Measurements from ENCODE around the gene BAD.

BAD gene

GRCh38 chr11:64290352-64291261 is 6.1 kb upstream of the BAD start:
- DNase-seq (ENCODE audit: low spot score): no peak
- in situ Hi-C loops (cut with MboI; ENCODE audit: low sequenced_read_pairs, unreplicated experiment): loop anchor here (25.0 kb wide), 1 partner anchor 303 kb away; the partner anchor contains the start of gene OTUB1
- TF ChIP-seq CTCF (IDR thresholded peaks at IDR 0.05; ENCODE audit: borderline replicate concordance, control extremely low read depth, extremely low read depth, insufficient read depth, missing control alignments): no peak

GRCh38 chr11:64289002-64289564 is 4.6 kb upstream of the BAD start:
- no peak for DNase-seq (ENCODE audit: low spot score)
- in situ Hi-C loops (cut with MboI; ENCODE audit: low sequenced_read_pairs, unreplicated experiment): loop anchor here (25.0 kb wide), 1 partner anchor 302 kb away; the partner anchor contains the start of gene OTUB1
- TF ChIP-seq CTCF (IDR thresholded peaks at IDR 0.05; ENCODE audit: borderline replicate concordance, control extremely low read depth, extremely low read depth, insufficient read depth, missing control alignments): no peak

- TF ChIP-seq CTCF (IDR thresholded peaks at IDR 0.05; ENCODE audit: borderline replicate concordance, control extremely low read depth, extremely low read depth, insufficient read depth, missing control alignments): no peak
- in situ Hi-C loops (cut with MboI; ENCODE audit: low sequenced_read_pairs, unreplicated experiment): loop anchor here (25.0 kb wide), 1 partner anchor 301 kb away; the partner anchor contains the start of gene OTUB1
- DNase-seq (ENCODE audit: low spot score): no peak
Observed at GRCh38 chr11:64288353-64288750, 3.9 kb upstream of the BAD start.

- in situ Hi-C loops (cut with MboI; ENCODE audit: low sequenced_read_pairs, unreplicated experiment): loop anchor here (25.0 kb wide), 1 partner anchor 301 kb away; the partner anchor contains the start of gene OTUB1
- no peak for DNase-seq (ENCODE audit: low spot score)
- TF ChIP-seq CTCF (IDR thresholded peaks at IDR 0.05; ENCODE audit: borderline replicate concordance, control extremely low read depth, extremely low read depth, insufficient read depth, missing control alignments): no peak
Observed at GRCh38 chr11:64287676-64288352, 3.3 kb upstream of the BAD start.

GRCh38 chr11:64286801-64287159 is 2.3 kb upstream of the BAD start:
- DNase-seq (ENCODE audit: low spot score): no peak
- in situ Hi-C loops (cut with MboI; ENCODE audit: low sequenced_read_pairs, unreplicated experiment): loop anchor here (25.0 kb wide), 1 partner anchor 299 kb away; the partner anchor contains the start of gene OTUB1
- TF ChIP-seq CTCF (IDR thresholded peaks at IDR 0.05; ENCODE audit: borderline replicate concordance, control extremely low read depth, extremely low read depth, insufficient read depth, missing control alignments): no peak

All from GM13976 (cell line).